Adrenal gland (tissue), 12 donors: Measurements from ENCODE around the gene TRIM69. TPM values are rescaled to one million over a fixed set of nuclear protein-coding genes. Genes with fewer than 3 reads are reported as not detected.

Experiments
- DNase-seq, 7 donors: peaks; one replicate each; pipeline ENCODE4 v3.0.0-alpha.2; 2019 to 2020
- H3K27ac ChIP-seq, 5 donors: fragments of 200-600 bp; sonication (generic) in 4 of 5; 1 replicate in 3 of 5; 2 replicates in 2 of 5; pipeline versions ENCODE4 v1.5.1 to v1.8.0; 2016 to 2020; ENCODE audit warnings: mild to moderate bottlenecking in 1 of 5
- H3K27me3 ChIP-seq: fragments of 200-600 bp; 2 replicates; pipeline ENCODE4 v1.8.0; 2021
- H3K36me3 ChIP-seq, 2 donors: fragments of 200-600 bp; replicated peaks in 1 of 2; 1 replicate in 1 of 2; 2 replicates in 1 of 2; pipeline versions ENCODE4 v1.5.1 to v1.8.0; 2018 to 2022
- H3K4me1 ChIP-seq, 2 donors: fragments of 200-600 bp; replicated peaks in 1 of 2; 1 replicate in 1 of 2; 2 replicates in 1 of 2; pipeline versions ENCODE4 v1.5.1 to v1.8.0; 2018 to 2021
- H3K4me3 ChIP-seq, 4 donors: fragments of 200-600 bp; sonication (generic) in 3 of 4; one replicate each; pipeline ENCODE4 v1.5.1; 2016 to 2018
- H3K9me3 ChIP-seq, 3 donors: fragments of 200-600 bp; sonication (generic) in 1 of 3; replicated peaks in 1 of 3; 1 replicate in 2 of 3; 2 replicates in 1 of 3; pipeline versions ENCODE4 v1.5.1 to v1.8.0; 2016 to 2021
- CTCF ChIP-seq, 6 experiments: fragments of 450-650 bp in 4 of 6; fragments of 200-600 bp in 2 of 6; sonication (generic) in 1 of 6; IDR thresholded peaks; 1 replicate in 5 of 6; 2 replicates in 1 of 6; pipeline versions ENCODE4 v1.5.1 to v1.8.0; 2016 to 2021; ENCODE audit warnings: antibody characterized with exemption in 6 of 6, mild to moderate bottlenecking in 2 of 6, moderate library complexity in 1 of 6
- POLR2A ChIP-seq, 2 donors: fragments of 450-650 bp; IDR thresholded peaks; one replicate each; pipeline ENCODE4 v1.6.1; 2017; ENCODE audit warnings: antibody characterized with exemption in 2 of 2, mild to moderate bottlenecking in 2 of 2, moderate library complexity in 1 of 2
- WGBS, 4 donors: extraction: QIAGEN DNeasy Blood & Tissue Kit in 2 of 4; methylation state at CpG; one replicate each; pipeline versions ENCODE4 v1.1.5 to v1.1.7; 2013 to 2017; 5-methylcytosine and 5-hydroxymethylcytosine counted together
- intact Hi-C, 2 donors: fragments of 100-400 bp; cut with DNase I; formaldehyde crosslinking; loops; one replicate each; pipeline versions ENCODE4 v1.14.1 to v1.15.0; 2022 to 2023
- polyA plus RNA-seq, 3 donors: library from polyadenylated mRNA; stranded (reverse); fragments of 200-250 nt in 2 of 3; fragments of 350-450 nt in 1 of 3; fragmentation: Illumina TruSeq in 1 of 3; extraction: RNeasy Lipid Tissue Mini Kit (QIAGEN cat#74804) in 1 of 3; gene quantifications; one replicate each; pipeline ENCODE4 v1.2.3, GENCODE V29; 2013 to 2014
- small RNA-seq, 2 donors: library from RNA; depleted of rRNA; stranded (forward); fragments of <200 nt; gene quantifications; one replicate each; pipeline ENCODE3, GENCODE V24; 2016
- total RNA-seq, 9 donors: library from RNA; depleted of rRNA in 4 of 9; stranded (reverse); fragments of >200 nt in 4 of 9; fragments of 120-200 nt in 1 of 9; fragmentation: NEBNext Ultra II Directional in 1 of 9; extraction: Animal tissue kit (Norgen Biotek cat#: 25700) in 1 of 9; gene quantifications; one replicate each; pipeline versions ENCODE4 v1.1.0 to v1.2.4, GENCODE V29; 2013 to 2023
- donor health status: healthy with polysubstance abuse.
- donor health status: Bipolar disorder and iron deficiency.
- donor health status: DM: yes; HTN: yes; CAD: no.
- donor health status: DM: no; HTN: no; CAD: no.
- donor health status: DM: no; HTN: no; CAD: no.
- donor health status: DM: yes; HTN: yes; CAD: no.

Gene TRIM69
- total and polyA plus RNA-seq, 12 donors: 7.2 to 38.8 (median 18.3) TPM

- Histone ChIP-seq H3K27ac (no peak overlapping the region), H3K9me3 (no peaks in the 10 kb centered on the region), H3K4me3 (no peak overlapping the region), H3K36me3 (no peaks in the 10 kb centered on the region), H3K27me3 (peaks cover 4% of the 10 kb centered on the region), H3K4me1 (no peaks in the 10 kb centered on the region)
- DNase-seq: no peak
- 67 to 76% (median 70%) methylated on average over 5 of the region's 5 CpGs for WGBS, 4 donors
- TF ChIP-seq CTCF (IDR thresholded peaks at IDR 0.05) (no peak), POLR2A (IDR thresholded peaks at IDR 0.05) (no peak)
- intact Hi-C loops: no loop called here
These were observed 75.7 kb downstream of the TRIM69 start for GRCh38 chr15:44812029-44812517.

GRCh38 chr15:44813231-44813630 is 76.9 kb downstream of the TRIM69 start:
- TF ChIP-seq CTCF (IDR thresholded peaks at IDR 0.05): no peak
- TF ChIP-seq POLR2A (IDR thresholded peaks at IDR 0.05): no peak
- peaks cover 4% of the 10 kb centered on the region for H3K27me3 ChIP-seq
- H3K4me3 ChIP-seq: no peak overlapping the region
- no peaks in the 10 kb centered on the region for H3K36me3 ChIP-seq
- intact Hi-C loops: no loop called here
- DNase-seq: no peak
- H3K27ac ChIP-seq: no peak overlapping the region
- H3K4me1 ChIP-seq: no peaks in the 10 kb centered on the region
- no peaks in the 10 kb centered on the region for H3K9me3 ChIP-seq
- WGBS, 4 donors: 77 to 85% (median 83%) methylated on average over 3 of the region's 3 CpGs

Small RNA genes within 50 kb of the gene (small RNA-seq; reads per million reads assigned to genes)
- gene RF00019: 0 reads per million in 2 donors

Other genes with a start within 250 kb of the TRIM69 start
- gene EIF3J, start 199.4 kb upstream of the TRIM69 start, total RNA-seq: 10 to 100 TPM; 21.5 to 97.7 (median 53.9) TPM
- 100 to 1,000 TPM in 1 of 3 donors, 10 to 100 TPM in 2; 21.4 to 178 (median 26.3) TPM for gene EIF3J, start 199.4 kb upstream of the TRIM69 start, polyA plus RNA-seq
- 100 to 1,000 TPM in 1 of 9 donors, 10 to 100 TPM in 8; 48.5 to 122 (median 78.6) TPM for gene SPG11, start 72.9 kb upstream of the TRIM69 start, total RNA-seq
- 10 to 100 TPM; 43.0 to 76.1 (median 66.3) TPM for gene SPG11, start 72.9 kb upstream of the TRIM69 start, polyA plus RNA-seq
- 1 to 10 TPM in 7 of 9 donors, under 1 TPM in 2; 0.42 to 5.6 (median 2.5) TPM for gene PATL2, start 25.2 kb upstream of the TRIM69 start, total RNA-seq
- 10 to 100 TPM in 2 of 3 donors, 1 to 10 TPM in 1; 1.3 to 18.3 (median 17.5) TPM for gene PATL2, start 25.2 kb upstream of the TRIM69 start, polyA plus RNA-seq
- gene B2M, start 25.0 kb upstream of the TRIM69 start, total RNA-seq: 1,000 to 10,000 TPM; 1,393 to 6,421 (median 3,217) TPM
- 1,000 to 10,000 TPM; 1,063 to 5,117 (median 1,725) TPM for gene B2M, start 25.0 kb upstream of the TRIM69 start, polyA plus RNA-seq
- not detected for gene TERB2, start 220.2 kb downstream of the TRIM69 start, total RNA-seq
- gene TERB2, start 220.2 kb downstream of the TRIM69 start, polyA plus RNA-seq: not detected